SW 1271 (cell line): ENCODE results near the gene BMERB1.
"Not testable (repeated sequence)": the region's sequence is repeated elsewhere in the genome, so short reads cannot be mapped to it uniquely, and the experiment has no call there.

Experiments
- DNase-seq, 2 experiments: peaks; one replicate each; lab custom pipeline; 2025; lab: John Stamatoyannopoulos, UW

BMERB1 gene

GRCh38 chr16:15523939-15524338 is 89.6 kb downstream of the BMERB1 start:
- no peak for DNase-seq

- DNase-seq, result no peak
Observed at GRCh38 chr16:15524966-15525365, 90.6 kb downstream of the BMERB1 start.

GRCh38 chr16:15526097-15526496 is 91.7 kb downstream of the BMERB1 start:
- no peak for DNase-seq

- no peak for DNase-seq
Observed at GRCh38 chr16:15526731-15527130, 92.3 kb downstream of the BMERB1 start.

GRCh38 chr16:15529673-15530072 is 95.3 kb downstream of the BMERB1 start:
- no peak for DNase-seq

GRCh38 chr16:15530085-15530484 is 95.7 kb downstream of the BMERB1 start:
- DNase-seq, result no peak

- no peak for DNase-seq
Observed at GRCh38 chr16:15532825-15533224, 98.4 kb downstream of the BMERB1 start.

DNA sequence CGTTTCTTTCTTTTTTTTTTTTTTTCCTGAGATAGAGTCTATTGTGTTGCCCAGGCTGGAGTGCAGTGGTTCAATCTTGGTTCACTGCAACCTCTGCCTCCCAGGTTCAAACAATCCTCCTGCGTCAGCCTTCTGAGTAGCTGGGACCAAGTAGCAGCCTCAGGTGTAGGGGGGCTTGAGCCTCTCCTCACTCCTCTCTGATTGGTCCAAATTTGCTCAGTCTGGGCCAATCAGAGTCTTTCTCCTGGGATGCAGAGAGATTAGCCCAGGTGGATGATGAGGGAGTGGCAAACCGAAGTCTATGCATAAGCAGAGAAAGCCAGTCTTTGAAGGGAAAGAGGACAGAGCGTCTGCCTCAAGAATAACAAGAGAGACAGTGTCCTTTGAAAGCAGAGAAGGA is 99.0 kb downstream of the BMERB1 start:
- no peak for DNase-seq

- no peak for DNase-seq
Observed at GRCh38 chr16:15535772-15536171, 101.4 kb downstream of the BMERB1 start.

DNA sequence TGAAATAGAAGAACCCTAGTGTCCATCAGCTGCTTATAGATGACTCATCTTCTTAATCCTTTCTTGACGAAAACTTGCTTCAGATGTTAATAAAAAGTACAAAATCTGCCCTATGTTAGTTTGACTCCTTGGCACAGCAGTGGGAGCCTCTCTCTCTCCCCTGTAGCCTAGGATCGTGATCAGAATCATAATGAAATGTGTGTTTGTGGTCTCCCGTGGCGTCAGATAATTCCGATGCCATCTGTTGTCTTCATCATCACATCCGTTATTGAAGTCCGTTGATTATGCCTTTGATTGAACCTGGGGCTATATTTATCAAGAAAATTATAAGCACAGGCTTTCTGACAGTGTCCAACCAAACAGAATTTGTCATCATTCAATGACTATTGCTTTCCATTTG is 102.5 kb downstream of the BMERB1 start:
- DNase-seq, result no peak

GRCh38 chr16:15538507-15538906 is 104.1 kb downstream of the BMERB1 start:
- no peak for DNase-seq

DNA sequence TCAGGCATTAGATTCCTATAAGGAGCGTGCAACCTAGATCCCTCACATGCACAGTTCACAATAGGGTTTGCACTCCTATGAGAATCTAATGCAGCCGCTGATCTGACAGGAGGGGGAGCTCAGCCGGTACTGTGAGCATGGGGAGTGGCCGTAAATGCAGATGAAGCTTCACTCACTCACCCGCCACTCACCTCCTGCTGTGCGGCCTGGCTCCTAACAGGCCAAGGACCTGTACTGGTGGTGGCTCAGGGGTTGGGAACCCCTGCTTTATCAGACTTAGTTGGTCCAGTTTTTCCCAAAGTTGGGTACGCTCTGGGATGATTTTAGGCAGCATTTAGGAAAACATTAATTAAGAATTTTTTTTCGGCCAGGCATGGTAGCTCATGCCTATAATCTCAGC is 104.8 kb downstream of the BMERB1 start:
- DNase-seq, result no peak

DNA sequence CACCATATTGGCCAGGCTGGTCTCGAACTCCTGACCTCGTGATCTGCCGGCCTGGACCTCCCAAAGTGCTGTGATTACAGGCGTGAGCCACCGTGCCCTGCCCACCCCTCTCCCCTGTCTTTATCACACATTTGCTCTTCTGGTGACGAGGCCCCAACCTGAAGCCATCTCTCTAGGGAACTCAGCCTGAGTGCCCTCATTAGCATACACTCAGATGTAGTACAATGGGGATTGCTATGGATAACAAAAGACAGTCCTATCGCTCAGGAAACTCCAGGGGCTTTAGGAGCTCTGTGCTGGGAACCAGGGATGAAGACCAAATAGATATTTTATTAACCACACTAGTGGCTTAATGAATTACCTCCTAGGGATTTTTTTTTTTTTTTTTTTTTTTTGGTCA is 107.9 kb downstream of the BMERB1 start:
- no peak for DNase-seq

- DNase-seq, result no peak
Observed at GRCh38 chr16:15542734-15543347, 108.5 kb downstream of the BMERB1 start.

DNA sequence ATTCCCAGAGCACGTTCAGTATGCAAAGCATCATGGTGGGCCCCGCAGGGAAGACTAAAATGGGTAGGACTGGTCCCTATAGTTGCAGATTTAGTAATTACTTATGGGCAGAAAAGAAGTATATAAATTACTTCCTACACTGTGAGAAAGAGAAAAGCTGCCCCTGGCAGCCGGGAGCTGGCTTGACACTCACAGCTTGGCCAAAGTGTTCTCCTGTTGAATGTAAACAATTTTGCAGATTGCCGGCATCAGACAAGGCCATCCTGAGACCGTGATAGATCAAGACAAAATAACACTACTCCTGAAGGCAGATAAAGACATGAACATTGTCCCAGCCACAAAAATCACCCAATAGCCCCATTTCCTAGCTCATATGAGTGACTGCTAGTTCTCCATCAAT is 110.0 kb downstream of the BMERB1 start:
- no peak for DNase-seq

DNA sequence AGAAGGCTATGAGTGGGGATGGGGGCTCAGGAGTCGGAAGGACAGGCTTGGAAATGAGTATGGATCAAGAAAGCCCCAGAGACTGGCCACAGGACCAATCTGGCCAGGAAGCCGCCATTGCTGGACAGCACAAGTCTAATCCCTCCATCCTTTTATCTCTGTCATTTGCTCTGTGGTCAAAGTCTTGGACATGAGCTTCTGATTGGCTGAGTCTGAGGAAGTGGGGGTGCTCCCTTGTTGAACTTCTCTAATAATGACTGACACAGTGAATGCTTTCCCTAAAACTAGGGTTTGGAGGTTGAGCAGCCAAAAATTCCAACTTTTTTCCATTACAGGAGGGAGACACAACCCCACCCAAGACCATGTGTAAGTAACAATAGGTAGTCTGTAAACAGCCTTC is 111.2 kb downstream of the BMERB1 start:
- DNase-seq, result no peak

DNA sequence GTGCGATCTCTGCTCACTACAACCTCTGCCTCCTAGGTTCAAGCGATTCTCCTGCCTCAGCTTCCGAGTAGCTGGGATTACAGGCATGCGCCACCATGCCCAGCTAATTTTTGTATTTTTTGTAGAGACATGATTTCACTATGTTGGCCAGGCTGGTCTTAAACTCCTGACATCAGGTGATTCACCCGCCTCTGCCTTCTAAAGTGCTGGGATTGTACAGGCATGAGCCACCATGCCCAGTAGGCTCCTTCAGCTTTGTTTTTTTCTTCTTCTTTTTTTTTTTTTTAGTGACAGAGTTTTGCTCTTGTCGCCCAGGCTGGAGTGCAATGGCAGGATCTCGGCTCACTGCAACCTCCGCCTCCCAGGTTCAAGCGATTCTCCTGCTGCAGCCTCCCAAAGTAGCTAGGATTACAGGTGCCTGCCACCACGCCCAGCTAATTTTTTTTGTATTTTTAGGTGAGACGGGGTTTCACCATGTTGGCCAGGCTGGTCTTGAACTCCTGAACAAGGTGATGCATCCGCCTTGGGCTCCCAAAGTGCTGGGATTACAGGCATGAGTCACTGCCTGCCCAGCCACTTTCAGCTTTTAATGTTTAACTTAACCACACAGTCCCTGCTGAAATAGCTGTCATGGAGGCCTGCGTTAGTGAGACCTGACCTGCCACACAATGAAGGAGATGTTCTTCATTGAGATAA is 112.8 kb downstream of the BMERB1 start:
- not testable (repeated sequence) for DNase-seq

DNA sequence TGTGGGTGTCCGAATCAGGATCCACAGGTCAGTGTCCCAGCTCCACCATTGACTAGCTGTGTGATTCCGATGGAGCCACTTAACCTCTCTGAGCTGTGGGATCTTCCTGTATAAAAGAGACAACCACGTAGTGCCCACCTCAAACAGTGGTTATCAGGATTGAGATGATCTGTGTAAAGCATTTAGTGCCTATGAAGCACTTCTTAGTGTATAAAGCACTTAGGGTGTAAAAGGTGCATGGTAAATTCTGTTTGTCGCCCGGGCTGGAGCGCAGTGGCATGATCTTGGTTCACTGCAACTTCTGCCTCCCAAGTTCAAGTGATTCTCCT is 113.3 kb downstream of the BMERB1 start:
- no peak for DNase-seq

DNA sequence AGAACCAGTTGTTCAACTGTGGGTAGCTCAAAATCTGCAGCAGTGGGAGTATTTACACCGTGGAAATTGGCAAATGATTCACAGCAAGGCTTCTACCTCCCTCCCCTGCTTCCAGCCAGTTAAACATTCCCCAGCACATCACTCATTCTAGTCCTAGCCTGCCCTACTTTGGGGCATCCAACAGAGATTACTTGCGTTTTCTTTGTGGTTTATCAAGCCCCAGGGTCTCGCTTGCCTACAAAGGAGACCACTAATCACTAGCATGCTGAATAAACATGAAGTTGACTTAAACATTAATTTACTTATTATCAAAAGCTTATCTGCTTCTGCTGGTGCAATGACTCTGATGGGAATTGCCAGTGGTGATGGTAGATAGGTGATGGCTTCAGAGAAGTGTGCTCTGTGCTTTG is 114.1 kb downstream of the BMERB1 start:
- DNase-seq, result no peak

- DNase-seq, result no peak
Observed at GRCh38 chr16:15552507-15552906, 118.1 kb downstream of the BMERB1 start.

- DNase-seq, result no peak
Observed at GRCh38 chr16:15553313-15554088, 119.1 kb downstream of the BMERB1 start.

DNA sequence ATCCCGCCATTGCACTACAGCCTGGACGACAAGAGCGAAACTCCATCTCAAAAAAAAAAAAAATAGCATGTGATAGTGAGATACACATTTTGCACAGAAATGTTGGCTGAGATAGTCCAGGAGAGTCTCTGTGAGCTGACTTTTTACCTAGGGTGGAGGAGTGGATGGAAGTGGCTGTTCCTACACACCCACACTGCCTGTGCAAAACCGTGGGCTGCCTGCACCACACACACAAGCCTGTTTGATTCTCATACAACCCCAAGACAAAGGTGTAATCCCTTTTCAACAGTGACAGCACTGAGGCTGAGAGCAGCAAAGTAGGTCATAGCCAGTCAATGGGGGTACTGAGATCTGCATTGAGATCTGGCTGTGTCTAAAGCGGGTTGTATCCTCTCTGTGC is 121.7 kb downstream of the BMERB1 start:
- no peak for DNase-seq

- no peak for DNase-seq
Observed at GRCh38 chr16:15557258-15557657, 122.9 kb downstream of the BMERB1 start.
